HCEC 1CT (cell line): Measurements from ENCODE around the gene HLA-DPB1.
"Not testable (repeated sequence)": the region's sequence is repeated elsewhere in the genome, so short reads cannot be mapped to it uniquely, and the experiment has no call there.

Experiments used
- DNase-seq: peaks from one replicate; pipeline ENCODE4 v3.0.0-alpha.2; 2017

The HLA-DPB1 gene

GRCh38 chr6:33072508-33073100, 3.2 kb upstream of the HLA-DPB1 start:
- DNase-seq, result no peak

- DNase-seq, result peak; percentile 13
Measured at GRCh38 chr6:33073431-33073871, 2.3 kb upstream of the HLA-DPB1 start, which contains the start of gene HLA-DPA1. Gene HLA-DPA1, minus strand, starts transcription at chr6:33073649.

DNA sequence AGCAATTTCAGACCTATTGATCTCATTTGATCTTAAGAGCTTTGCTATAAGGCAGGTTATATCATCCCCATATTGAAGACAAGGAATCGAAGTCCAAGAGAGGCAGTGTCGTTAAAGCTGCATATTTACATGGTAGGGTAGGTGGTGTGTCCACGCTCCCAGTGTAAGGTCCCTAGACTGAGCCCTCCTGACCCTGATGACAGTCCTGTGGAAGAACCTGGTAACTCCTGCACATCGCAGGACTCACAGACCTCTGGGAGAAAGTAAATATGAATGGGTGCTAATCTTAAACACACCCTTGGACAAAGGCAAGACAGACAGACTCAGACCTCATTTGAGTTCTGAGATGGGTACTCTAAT, 602 bp upstream of the HLA-DPB1 start:
- DNase-seq, result no peak

DNA sequence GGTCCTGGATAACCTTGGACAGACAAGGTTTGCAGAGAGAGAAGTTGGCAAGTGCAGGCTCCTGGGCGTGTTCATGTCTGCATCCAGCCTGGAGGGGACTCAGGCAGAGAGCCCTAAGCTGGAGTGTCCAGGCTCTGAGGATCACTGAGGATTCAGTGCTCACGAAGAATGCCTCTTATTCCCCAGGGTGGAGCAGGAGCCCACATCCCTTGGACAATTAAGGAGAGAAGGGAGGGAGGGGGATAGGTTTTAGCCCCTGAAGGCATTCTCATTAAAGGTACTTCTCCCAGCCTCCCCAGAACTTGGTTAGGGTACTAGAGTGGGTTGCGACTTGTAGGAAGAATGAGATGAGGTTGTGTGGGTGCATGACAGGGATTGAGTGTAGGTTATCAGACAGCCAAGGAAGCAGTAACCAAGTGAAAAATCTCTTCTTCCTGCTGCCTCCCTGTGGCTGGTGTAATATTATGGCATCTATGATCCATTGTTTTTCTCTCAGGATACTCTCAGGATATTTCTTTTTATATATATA, 680 bp downstream of the HLA-DPB1 start:
- no peak for DNase-seq

DNA sequence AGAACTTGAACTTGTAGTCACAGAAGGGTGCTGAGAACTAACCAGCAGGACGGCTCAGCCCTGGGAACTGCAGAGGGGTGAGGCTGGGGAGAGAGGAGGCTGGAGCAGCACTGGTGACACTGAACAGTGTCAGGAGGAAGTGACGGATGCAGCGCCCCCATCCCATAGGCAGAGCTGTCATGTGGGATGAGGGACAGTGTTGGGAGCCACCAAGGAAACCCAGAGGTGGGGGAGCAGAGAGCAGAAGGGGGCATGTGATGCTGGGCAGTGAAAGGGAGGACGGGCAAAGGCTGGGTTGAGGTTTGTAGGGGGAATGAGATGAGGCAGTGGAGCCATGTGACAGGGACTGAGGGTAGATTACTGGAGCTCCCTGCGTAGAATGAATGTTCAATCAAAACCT, 2.1 kb downstream of the HLA-DPB1 start:
- DNase-seq, result no peak

- no peak for DNase-seq
Measured at GRCh38 chr6:33078442-33078841, 2.7 kb downstream of the HLA-DPB1 start.

DNA sequence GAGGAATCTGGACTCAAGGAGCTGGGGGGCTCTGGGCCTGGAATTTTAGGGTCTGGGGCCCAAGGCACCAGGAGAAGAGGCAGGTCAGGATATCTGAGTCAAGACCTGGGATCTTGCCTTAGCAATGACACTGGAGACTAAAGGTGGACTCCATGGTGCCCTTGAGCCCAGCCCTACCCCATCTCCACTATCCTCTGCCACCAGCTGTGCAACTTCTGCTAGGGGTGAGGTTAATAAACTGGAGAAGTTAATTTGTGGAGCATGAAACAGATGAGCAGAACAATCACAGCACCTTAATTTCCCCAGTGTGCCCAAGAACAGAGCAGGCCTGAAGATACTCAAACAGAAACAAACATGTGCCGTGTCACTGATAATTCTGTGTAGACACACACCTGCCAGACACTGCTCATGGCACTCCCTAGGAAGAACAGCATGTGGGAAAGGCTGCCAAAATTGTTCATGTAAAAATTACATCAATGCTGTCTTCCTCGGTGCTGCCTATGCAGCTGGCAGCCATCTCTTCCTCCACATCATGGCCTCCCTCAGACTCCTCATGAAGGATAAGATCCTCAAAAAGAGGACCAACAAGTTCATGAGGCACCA, 3.2 kb downstream of the HLA-DPB1 start:
- no peak for DNase-seq

GRCh38 chr6:33079580-33079979, 3.8 kb downstream of the HLA-DPB1 start:
- no peak for DNase-seq

GRCh38 chr6:33080127-33081089, 4.6 kb downstream of the HLA-DPB1 start:
- DNase-seq, result no peak

GRCh38 chr6:33081098-33081824, 5.5 kb downstream of the HLA-DPB1 start:
- no peak for DNase-seq

GRCh38 chr6:33082702-33083101, 6.9 kb downstream of the HLA-DPB1 start:
- peak; percentile 10 for DNase-seq

DNA sequence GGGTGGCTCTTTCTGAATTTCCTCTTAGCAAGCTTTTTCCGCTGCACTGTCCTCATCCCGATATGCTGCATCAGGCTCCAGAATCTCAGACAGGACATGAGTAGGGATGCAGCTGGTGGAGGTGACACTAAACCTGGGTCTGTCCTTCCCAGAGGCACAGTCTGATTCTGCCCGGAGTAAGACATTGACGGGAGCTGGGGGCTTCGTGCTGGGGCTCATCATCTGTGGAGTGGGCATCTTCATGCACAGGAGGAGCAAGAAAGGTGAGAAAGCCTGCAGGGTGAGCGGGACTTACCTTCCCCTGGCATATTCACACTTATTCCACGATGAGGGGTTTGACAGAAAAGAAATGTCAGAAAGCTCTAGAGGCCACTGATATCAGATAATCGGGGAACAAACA, 9.8 kb downstream of the HLA-DPB1 start:
- no peak for DNase-seq

DNA sequence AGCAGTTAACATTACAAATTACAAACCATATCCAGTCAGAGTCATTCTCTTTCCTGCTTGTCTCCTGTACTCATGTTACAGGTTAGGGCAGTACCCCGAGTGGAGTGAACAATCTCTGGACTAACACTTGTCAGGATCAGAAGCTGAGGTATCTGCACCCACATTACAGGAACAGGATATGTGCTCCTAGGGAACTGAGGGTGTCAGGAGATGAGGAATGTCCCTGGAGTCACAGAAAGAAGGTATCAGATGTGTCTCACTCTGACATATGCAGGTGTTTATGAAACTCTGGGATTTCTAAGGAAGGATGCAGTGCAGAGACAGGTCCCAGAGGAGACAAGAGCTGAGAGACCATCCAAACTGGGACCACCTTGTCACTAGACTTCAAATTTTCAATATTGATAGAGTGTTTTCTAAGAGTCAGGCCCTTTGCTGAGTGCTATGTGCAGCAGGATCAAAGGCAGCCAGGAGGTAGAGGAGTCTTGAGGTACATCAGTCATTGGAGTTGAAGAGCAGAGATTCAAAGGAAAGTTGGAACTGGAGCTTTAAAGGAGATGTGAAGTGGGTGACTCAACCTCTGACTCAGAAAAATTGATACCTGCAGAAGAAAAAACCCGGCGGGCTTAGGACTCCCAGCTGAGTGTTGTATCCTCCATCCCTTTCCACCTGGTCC, 12.6 kb downstream of the HLA-DPB1 start:
- no peak for DNase-seq

GRCh38 chr6:33088931-33089620, 13.3 kb downstream of the HLA-DPB1 start:
- DNase-seq, result no peak

GRCh38 chr6:33091957-33092356, 16.2 kb downstream of the HLA-DPB1 start:
- no peak for DNase-seq

- no peak for DNase-seq
Measured at GRCh38 chr6:33092385-33092784, 16.6 kb downstream of the HLA-DPB1 start.

- DNase-seq, result no peak
Measured at GRCh38 chr6:33093855-33094254, 18.1 kb downstream of the HLA-DPB1 start.

DNA sequence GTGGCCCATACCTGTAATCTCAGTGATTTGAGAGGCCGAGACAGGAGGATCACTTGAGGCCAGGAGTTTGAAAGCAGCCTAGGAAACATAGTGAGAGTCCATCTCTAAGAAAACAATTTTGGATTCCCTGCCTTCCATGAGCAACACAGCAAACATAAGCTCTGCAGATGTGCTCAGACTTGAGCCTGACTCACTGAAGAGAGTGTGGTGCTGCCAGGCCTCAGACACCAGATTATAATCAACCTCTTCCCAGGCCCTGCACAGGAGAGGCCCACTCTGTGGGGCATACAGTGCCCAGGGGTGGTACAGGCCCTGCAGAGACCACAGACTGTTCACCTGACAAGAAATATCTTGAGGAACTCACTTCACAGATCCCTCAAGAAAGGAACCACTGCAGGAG, 19.9 kb downstream of the HLA-DPB1 start:
- no peak for DNase-seq

DNA sequence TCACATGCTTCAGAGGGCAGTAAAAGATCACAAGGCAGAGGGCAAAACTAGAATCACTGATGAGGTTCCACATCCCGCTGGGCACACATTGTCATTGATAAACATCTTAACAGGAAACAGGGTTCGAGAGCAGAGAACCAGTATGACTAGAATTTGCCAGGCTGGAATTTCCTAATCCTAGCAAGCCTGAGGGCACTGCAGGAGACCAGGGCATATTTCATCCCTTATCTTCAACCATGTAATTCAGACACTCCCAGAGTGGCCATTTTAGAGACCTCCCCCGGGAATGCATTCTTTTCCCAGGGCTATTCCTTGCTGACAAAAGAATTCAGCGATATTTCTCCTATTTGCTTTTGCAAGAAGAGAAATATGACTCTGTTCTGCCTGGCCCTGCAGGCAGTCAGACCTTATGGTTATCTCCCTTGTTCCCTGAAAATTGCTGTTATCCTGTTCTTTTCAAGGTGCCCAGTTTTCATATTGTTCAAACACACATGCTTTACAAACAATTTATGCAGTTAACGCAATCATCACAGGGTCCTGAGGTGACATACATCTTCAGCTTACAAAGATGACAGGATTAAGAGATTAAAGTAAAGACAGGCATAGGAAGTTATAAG, 25.4 kb downstream of the HLA-DPB1 start:
- DNase-seq, result not testable (repeated sequence)

DNA sequence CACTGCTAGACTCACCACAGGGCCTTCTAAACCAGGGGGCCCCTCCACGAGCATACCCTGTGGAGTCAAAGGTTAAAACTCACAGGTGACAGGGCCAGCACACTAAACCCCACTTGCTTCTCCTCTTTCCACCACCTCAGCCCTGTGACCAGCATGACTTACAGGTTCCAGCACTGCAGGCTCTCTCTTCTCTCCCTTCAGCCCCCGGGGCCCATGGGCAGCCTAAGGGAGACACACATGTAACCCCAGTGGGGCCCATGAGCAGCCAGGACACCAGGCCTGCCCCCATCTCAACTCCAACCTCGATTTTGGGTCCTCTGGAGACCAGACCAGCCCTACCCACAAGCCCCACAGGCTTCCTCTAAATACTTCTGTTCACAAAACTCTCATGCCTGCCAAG, 28.0 kb downstream of the HLA-DPB1 start:
- DNase-seq, result no peak

DNA sequence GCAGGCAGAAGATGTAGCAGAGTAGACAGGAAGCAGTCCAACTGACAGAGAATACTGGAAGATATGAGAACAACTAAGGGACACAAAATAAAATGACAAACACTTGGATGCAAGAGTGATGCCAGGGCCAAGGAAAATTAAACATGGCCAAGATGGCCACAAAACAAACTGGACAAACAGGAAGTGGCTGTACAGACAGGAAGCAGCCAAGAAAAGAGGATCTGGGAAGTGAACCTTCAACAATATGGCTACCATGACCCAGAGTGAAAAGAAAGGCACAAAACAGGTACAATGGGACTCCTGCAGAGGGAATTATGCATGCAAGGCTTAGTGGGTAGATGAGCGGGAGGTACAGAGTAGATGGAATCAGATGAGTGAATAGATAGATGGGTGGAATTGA, 29.1 kb downstream of the HLA-DPB1 start:
- DNase-seq, result no peak
